SH-SY5Y (cell line): Measurements from ENCODE around the gene PRELID3B.

Source experiments
- GATA2 ChIP-seq: IDR thresholded peaks from 2 replicates; pipeline ENCODE4 v1.6.1; 2011; ENCODE audit warnings: mild to moderate bottlenecking, low read depth, low read length
- GATA3 ChIP-seq: IDR thresholded peaks from 2 replicates; pipeline ENCODE4 v1.6.1; 2011; ENCODE audit warnings: low read depth, mild to moderate bottlenecking, low read length, moderate library complexity

GRCh38 chr20:59031564-59032022 lies 11.0 kb downstream of the PRELID3B start:
- TF ChIP-seq GATA2 (no peak), GATA3 (no peak)
